PC-9 (cell line): ENCODE results near the gene SLC2A9.

ENCODE experiments used
- CTCF ChIP-seq: fragments of 200-600 bp; sonication (generic); conservative IDR thresholded peaks from 2 replicates; pipeline ENCODE4 v1.6.1; 2017; ENCODE audit warnings: mixed run types, antibody characterized with exemption, mild to moderate bottlenecking, moderate library complexity
- EZH2 ChIP-seq: fragments of 200-600 bp; sonication (generic); IDR thresholded peaks from 2 replicates; pipeline ENCODE4 v1.8.0; 2017; ENCODE audit warnings: antibody characterized with exemption, low read depth

- TF ChIP-seq CTCF (no peak), EZH2 (no peak)
Measured at GRCh38 chr4:9792381-9792780, 228.9 kb downstream of the SLC2A9 start.
